ENCODE results near the gene CPT1A. TPM values are rescaled to one million over a fixed set of nuclear protein-coding genes. Genes with fewer than 3 reads are reported as not detected.
"Not testable (repeated sequence)": the region's sequence is repeated elsewhere in the genome, so short reads cannot be mapped to it uniquely, and the experiment has no call there.

The CPT1A gene
- polyA plus RNA-seq, 2 donors: 8.4 to 13.8 TPM

DNA sequence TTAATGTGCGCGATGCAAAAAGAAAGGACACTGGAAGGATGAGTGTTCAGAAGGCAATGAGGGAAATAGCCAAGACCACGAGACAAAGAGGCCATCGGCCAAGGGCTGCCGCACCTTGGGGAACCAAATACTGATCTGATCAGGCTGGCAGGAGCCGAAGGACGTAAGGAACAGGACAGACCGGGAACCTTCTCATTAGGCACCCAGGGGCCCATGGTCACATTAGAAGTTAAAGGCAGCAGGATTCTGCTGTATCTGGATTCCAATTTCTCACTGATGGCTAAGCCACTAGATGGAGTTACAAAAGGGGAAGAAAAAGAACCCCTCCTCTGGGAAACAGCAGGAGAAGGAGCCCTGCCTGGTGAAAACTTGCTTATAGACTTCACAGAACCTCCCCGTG, 28.8 kb upstream of the CPT1A start:
- H3K36me3 ChIP-seq (ENCODE audit: control insufficient read depth in 2 of 2, insufficient read depth in 2 of 2, low read length in 1 of 2): no peaks in the 10 kb centered on the region
- no peak overlapping the region for H3K27ac ChIP-seq (ENCODE audit: low read depth in 2 of 2, low read length in 1 of 2)
- H3K9me3 ChIP-seq (ENCODE audit: control insufficient read depth in 2 of 2, insufficient read depth in 1 of 2, low read depth in 1 of 2, low read length in 1 of 2): no peaks in the 10 kb centered on the region
- peaks cover 0 to 3% of the 10 kb centered on the region in 2 donors for H3K4me1 ChIP-seq (ENCODE audit: control insufficient read depth in 2 of 2, insufficient read depth in 2 of 2, low read length in 1 of 2)
- H3K27me3 ChIP-seq (ENCODE audit: control insufficient read depth in 1 of 2, insufficient read depth in 2 of 2, low read length in 2 of 2): no peaks in the 10 kb centered on the region
- WGBS, 2 donors: 55 to 71% methylated on average over 9 of the region's 9 CpGs
- no peak overlapping the region for H3K4me3 ChIP-seq (ENCODE audit: low read depth in 1 of 2, low read length in 2 of 2)

DNA sequence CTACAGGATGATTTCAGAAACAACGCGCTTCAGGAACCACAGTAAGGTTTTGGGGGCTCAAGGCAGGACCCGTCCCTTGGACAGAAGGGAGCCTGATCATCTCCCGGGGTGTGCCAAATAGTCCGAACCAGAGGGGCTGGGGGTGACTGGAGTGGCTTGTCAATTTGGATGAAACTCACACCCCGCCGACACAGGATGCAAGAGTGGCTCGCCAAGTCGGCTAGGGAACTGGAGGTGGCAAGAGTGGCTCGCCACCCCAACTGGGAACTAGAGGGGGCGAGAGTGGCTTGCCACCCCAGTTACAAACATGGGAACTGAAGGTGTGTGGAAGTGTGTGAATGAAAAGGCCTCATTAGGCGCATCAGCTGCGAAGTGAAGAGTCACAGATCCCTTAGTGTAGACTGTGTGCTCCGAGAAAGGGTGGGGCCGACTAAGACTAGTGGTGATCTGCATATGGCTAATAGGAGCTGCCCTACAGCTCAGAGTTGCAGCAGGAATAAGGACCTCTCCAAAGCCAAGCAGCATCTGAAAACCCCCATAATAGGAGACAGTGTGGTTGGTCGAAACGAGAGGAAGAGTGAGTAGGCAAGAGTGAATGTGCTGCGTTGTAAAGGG, 26.6 kb upstream of the CPT1A start:
- Histone ChIP-seq H3K36me3 (ENCODE audit: control insufficient read depth in 2 of 2, insufficient read depth in 2 of 2, low read length in 1 of 2) (no peaks in the 10 kb centered on the region), H3K27me3 (ENCODE audit: control insufficient read depth in 1 of 2, insufficient read depth in 2 of 2, low read length in 2 of 2) (no peaks in the 10 kb centered on the region), H3K4me3 (ENCODE audit: low read depth in 1 of 2, low read length in 2 of 2) (no peak overlapping the region), H3K27ac (ENCODE audit: low read depth in 2 of 2, low read length in 1 of 2) (no peak overlapping the region), H3K4me1 (ENCODE audit: control insufficient read depth in 2 of 2, insufficient read depth in 2 of 2, low read length in 1 of 2) (no peaks in the 10 kb centered on the region), H3K9me3 (ENCODE audit: control insufficient read depth in 2 of 2, insufficient read depth in 1 of 2, low read depth in 1 of 2, low read length in 1 of 2) (peaks cover 0 to 3% of the 10 kb centered on the region in 2 donors)
- WGBS, 2 donors: 91 to 93% methylated on average over 18 of the region's 18 CpGs

DNA sequence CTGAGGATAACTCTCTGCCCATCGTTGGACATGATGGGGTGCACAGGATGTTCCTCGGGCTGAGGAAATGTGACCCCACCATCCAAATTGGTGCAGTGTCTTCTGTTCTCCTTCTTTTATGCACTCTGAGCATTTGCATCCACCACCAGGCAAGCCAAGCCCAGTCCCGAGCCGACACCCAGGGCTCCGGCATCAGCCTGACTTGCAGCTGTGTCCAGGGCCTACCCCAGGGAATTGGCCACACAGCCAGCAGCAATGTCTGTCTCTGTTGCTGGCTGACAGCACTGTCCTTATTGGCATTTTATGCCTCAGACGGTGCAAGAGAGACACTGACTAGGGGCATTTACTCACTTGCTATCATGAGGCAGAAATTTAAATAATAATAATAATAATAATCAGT, 25.4 kb upstream of the CPT1A start:
- no peak overlapping the region for H3K27ac ChIP-seq (ENCODE audit: low read depth in 2 of 2, low read length in 1 of 2)
- H3K9me3 ChIP-seq (ENCODE audit: control insufficient read depth in 2 of 2, insufficient read depth in 1 of 2, low read depth in 1 of 2, low read length in 1 of 2): peaks cover 0 to 3% of the 10 kb centered on the region in 2 donors
- H3K36me3 ChIP-seq (ENCODE audit: control insufficient read depth in 2 of 2, insufficient read depth in 2 of 2, low read length in 1 of 2): no peaks in the 10 kb centered on the region
- no peaks in the 10 kb centered on the region for H3K4me1 ChIP-seq (ENCODE audit: control insufficient read depth in 2 of 2, insufficient read depth in 2 of 2, low read length in 1 of 2)
- no peaks in the 10 kb centered on the region for H3K27me3 ChIP-seq (ENCODE audit: control insufficient read depth in 1 of 2, insufficient read depth in 2 of 2, low read length in 2 of 2)
- no peak overlapping the region for H3K4me3 ChIP-seq (ENCODE audit: low read depth in 1 of 2, low read length in 2 of 2)
- 75 to 76% methylated on average over 6 of the region's 6 CpGs for WGBS, 2 donors

DNA sequence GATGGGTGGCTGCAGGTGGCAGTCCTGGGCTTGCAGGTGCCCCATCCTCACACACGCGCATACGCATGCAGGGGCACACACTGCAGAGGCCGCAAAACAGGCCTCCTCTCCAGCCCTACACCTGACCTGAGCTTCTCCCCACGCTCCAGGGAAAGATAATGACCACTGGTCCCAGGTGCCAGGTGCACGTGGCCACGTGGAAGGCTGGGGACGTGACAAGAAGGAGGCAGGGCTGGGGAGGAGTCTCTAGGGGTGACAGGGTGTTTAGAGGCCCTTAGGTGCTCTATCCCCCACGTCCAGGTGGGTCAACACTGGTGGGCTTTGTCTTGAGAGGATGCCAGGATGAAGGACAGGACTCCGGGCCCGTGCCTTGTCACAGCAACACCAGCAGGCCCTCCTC, 23.5 kb upstream of the CPT1A start:
- 92% methylated on average over 10 to 11 of the region's 11 CpGs for WGBS, 2 donors
- peaks cover 0 to 3% of the 10 kb centered on the region in 2 donors for H3K9me3 ChIP-seq (ENCODE audit: control insufficient read depth in 2 of 2, insufficient read depth in 1 of 2, low read depth in 1 of 2, low read length in 1 of 2)
- H3K4me1 ChIP-seq (ENCODE audit: control insufficient read depth in 2 of 2, insufficient read depth in 2 of 2, low read length in 1 of 2): no peaks in the 10 kb centered on the region
- H3K27me3 ChIP-seq (ENCODE audit: control insufficient read depth in 1 of 2, insufficient read depth in 2 of 2, low read length in 2 of 2): no peaks in the 10 kb centered on the region
- no peak overlapping the region for H3K27ac ChIP-seq (ENCODE audit: low read depth in 2 of 2, low read length in 1 of 2)
- no peaks in the 10 kb centered on the region for H3K36me3 ChIP-seq (ENCODE audit: control insufficient read depth in 2 of 2, insufficient read depth in 2 of 2, low read length in 1 of 2)
- no peak overlapping the region for H3K4me3 ChIP-seq (ENCODE audit: low read depth in 1 of 2, low read length in 2 of 2)

DNA sequence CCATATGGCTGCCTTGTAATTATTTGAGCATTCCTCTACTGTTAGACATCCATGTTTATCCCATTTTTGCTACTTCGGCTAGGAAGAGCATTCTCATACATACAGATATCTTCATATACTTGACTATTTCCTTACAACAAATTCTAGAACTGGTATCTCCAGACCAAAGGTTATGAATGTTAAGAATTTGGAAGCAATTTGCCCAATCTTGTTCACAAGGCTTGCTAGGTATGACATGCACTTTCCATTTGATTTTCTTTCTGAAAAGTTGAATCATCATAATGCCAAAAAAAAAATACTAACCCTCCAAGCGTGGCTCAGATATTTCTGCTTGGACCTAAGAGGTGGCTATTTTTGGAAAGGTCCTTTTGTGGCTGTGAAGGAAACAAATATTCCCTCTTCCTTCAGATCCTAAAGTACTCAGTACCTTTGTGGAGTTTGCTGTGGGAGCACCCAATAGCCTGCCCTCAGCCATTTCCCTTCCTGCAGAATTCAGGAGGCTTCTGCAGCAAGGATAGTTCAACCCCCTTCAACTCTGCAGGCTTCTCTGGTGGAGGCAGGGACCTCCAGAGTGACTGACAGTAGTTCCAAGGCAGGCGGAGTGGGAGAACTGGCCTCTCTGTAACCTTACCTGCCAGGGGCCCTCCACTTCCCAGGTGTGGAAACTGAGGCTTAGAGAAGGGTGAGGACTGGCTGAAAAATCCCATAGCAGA, 22.0 kb upstream of the CPT1A start:
- no peak overlapping the region for H3K4me3 ChIP-seq (ENCODE audit: low read depth in 1 of 2, low read length in 2 of 2)
- H3K9me3 ChIP-seq (ENCODE audit: control insufficient read depth in 2 of 2, insufficient read depth in 1 of 2, low read depth in 1 of 2, low read length in 1 of 2): peaks cover 0 to 3% of the 10 kb centered on the region in 2 donors
- H3K27ac ChIP-seq (ENCODE audit: low read depth in 2 of 2, low read length in 1 of 2): no peak overlapping the region
- no peaks in the 10 kb centered on the region for H3K27me3 ChIP-seq (ENCODE audit: control insufficient read depth in 1 of 2, insufficient read depth in 2 of 2, low read length in 2 of 2)
- 92 to 96% methylated on average over 3 of the region's 3 CpGs for WGBS, 2 donors
- H3K4me1 ChIP-seq (ENCODE audit: control insufficient read depth in 2 of 2, insufficient read depth in 2 of 2, low read length in 1 of 2): no peaks in the 10 kb centered on the region
- H3K36me3 ChIP-seq (ENCODE audit: control insufficient read depth in 2 of 2, insufficient read depth in 2 of 2, low read length in 1 of 2): no peaks in the 10 kb centered on the region

DNA sequence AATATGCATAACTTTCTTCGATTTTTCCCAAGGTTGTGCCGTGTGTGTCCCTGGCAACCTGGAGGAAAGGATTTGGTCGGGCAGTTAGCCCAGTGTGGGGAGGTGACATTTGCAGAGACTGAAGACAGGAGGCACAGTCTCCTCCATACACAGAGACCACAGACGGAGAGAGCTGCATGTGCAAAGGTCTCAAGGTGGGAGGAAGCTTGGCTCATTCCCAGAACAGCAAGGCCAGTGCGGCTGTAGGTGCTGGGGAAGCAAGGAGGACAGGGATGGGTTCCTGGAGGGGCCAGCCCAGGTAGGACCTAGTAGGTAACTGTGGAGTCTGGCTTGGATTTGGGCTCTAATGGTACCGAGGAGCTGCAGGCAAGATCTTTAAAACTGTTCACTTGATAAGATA, 20.7 kb upstream of the CPT1A start:
- Histone ChIP-seq H3K36me3 (ENCODE audit: control insufficient read depth in 2 of 2, insufficient read depth in 2 of 2, low read length in 1 of 2) (no peaks in the 10 kb centered on the region), H3K4me1 (ENCODE audit: control insufficient read depth in 2 of 2, insufficient read depth in 2 of 2, low read length in 1 of 2) (no peaks in the 10 kb centered on the region), H3K27ac (ENCODE audit: low read depth in 2 of 2, low read length in 1 of 2) (no peak overlapping the region), H3K4me3 (ENCODE audit: low read depth in 1 of 2, low read length in 2 of 2) (no peak overlapping the region), H3K9me3 (ENCODE audit: control insufficient read depth in 2 of 2, insufficient read depth in 1 of 2, low read depth in 1 of 2, low read length in 1 of 2) (peaks cover 0 to 3% of the 10 kb centered on the region in 2 donors), H3K27me3 (ENCODE audit: control insufficient read depth in 1 of 2, insufficient read depth in 2 of 2, low read length in 2 of 2) (no peaks in the 10 kb centered on the region)
- WGBS, 2 donors: 79 to 84% methylated on average over 6 of the region's 6 CpGs

DNA sequence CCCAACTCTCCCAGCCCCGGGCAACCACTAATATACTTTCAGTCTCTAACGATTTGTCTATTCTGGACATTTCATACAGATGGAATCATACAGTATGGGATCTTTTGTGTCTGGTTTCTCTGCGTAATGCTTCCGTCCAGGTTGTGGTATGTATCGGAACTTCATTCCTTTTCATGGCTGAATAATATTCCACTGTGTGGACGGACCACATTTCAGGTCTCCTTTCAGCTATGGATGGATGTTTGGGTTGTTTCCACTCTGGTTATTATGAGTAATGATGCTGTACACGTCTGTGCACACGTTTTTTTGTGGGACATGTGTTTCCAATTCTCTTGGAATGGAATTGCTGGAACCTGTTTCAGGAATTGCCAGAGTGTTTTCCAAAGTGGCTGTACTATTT, 17.4 kb upstream of the CPT1A start:
- H3K4me3 ChIP-seq (ENCODE audit: low read depth in 1 of 2, low read length in 2 of 2): no peak overlapping the region
- WGBS, 2 donors: 77 to 84% methylated on average over 8 of the region's 8 CpGs
- H3K27ac ChIP-seq (ENCODE audit: low read depth in 2 of 2, low read length in 1 of 2): no peak overlapping the region
- no peaks in the 10 kb centered on the region for H3K36me3 ChIP-seq (ENCODE audit: control insufficient read depth in 2 of 2, insufficient read depth in 2 of 2, low read length in 1 of 2)
- peaks cover 0 to 5% of the 10 kb centered on the region in 2 donors for H3K27me3 ChIP-seq (ENCODE audit: control insufficient read depth in 1 of 2, insufficient read depth in 2 of 2, low read length in 2 of 2)
- H3K4me1 ChIP-seq (ENCODE audit: control insufficient read depth in 2 of 2, insufficient read depth in 2 of 2, low read length in 1 of 2): peaks cover 3% of the 10 kb centered on the region in 2 donors
- H3K9me3 ChIP-seq (ENCODE audit: control insufficient read depth in 2 of 2, insufficient read depth in 1 of 2, low read depth in 1 of 2, low read length in 1 of 2): peaks cover 0 to 3% of the 10 kb centered on the region in 2 donors

DNA sequence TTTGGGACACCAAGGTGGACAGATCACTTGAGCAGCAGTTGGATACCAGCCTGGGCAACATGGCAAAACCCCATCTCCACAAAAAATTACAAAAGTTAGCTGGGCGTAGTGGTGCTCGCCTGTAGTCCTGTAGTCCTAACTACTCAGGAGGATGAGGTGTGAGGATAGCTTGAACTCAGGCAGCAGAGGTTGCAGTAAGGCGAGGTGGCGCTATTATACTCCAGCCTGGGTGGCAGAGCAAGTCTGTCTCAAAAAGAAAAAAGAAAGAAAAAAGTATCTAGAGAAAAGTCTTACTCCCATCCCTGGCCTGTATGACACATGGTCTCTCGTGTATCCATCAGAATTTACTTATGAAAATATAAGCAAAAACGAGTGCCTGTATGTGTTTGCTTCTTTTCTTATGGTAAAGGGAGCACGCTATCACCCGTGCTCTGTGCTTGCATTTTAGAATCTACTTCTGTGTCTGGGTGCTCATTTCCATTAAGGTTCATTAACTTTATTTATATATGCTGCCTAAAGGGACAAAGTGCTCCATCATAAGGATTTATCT, 15.4 kb upstream of the CPT1A start:
- no peak overlapping the region for H3K4me3 ChIP-seq (ENCODE audit: low read depth in 1 of 2, low read length in 2 of 2)
- WGBS, 2 donors: 72 to 75% methylated on average over 8 of the region's 8 CpGs
- H3K4me1 ChIP-seq (ENCODE audit: control insufficient read depth in 2 of 2, insufficient read depth in 2 of 2, low read length in 1 of 2): peaks cover 3% of the 10 kb centered on the region in 2 donors
- H3K27ac ChIP-seq (ENCODE audit: low read depth in 2 of 2, low read length in 1 of 2): no peak overlapping the region
- H3K27me3 ChIP-seq (ENCODE audit: control insufficient read depth in 1 of 2, insufficient read depth in 2 of 2, low read length in 2 of 2): peaks cover 0 to 8% of the 10 kb centered on the region in 2 donors
- no peaks in the 10 kb centered on the region for H3K36me3 ChIP-seq (ENCODE audit: control insufficient read depth in 2 of 2, insufficient read depth in 2 of 2, low read length in 1 of 2)
- H3K9me3 ChIP-seq (ENCODE audit: control insufficient read depth in 2 of 2, insufficient read depth in 1 of 2, low read depth in 1 of 2, low read length in 1 of 2): no peaks in the 10 kb centered on the region

DNA sequence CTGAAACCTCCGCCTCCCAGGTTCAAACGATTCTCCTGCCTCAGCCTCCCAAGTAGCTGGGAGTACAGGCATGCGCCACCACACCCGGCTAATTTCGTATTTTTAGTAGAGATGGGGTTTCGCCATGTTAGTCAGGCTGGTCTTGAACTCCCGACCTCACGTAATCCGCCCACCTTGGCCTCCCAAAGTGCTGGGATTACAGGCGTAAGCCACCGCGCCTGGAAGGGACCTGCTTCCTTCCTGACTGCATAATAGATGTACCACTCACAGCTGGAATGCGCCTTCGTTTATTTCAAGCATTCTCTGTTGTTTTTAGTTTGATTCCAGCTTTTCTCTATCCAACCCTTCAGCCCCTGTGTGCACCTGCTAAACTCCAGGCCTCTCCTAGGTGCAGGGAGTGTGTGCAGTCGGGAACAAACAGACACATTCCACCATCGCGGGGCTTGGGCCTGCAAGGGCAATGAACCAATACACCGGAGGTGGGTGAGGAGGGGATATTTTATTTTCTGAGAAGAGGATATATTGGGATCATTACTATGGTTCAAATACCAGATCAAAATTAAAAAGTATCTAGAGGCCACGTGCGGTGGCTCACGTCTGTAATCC, 14.8 kb upstream of the CPT1A start:
- not testable (repeated sequence) for H3K27ac ChIP-seq (ENCODE audit: low read depth in 2 of 2, low read length in 1 of 2); H3K27me3 ChIP-seq (ENCODE audit: control insufficient read depth in 1 of 2, insufficient read depth in 2 of 2, low read length in 2 of 2); H3K36me3 ChIP-seq (ENCODE audit: control insufficient read depth in 2 of 2, insufficient read depth in 2 of 2, low read length in 1 of 2); H3K4me3 ChIP-seq (ENCODE audit: low read depth in 1 of 2, low read length in 2 of 2); H3K9me3 ChIP-seq (ENCODE audit: control insufficient read depth in 2 of 2, insufficient read depth in 1 of 2, low read depth in 1 of 2, low read length in 1 of 2); H3K4me1 ChIP-seq (ENCODE audit: control insufficient read depth in 2 of 2, insufficient read depth in 2 of 2, low read length in 1 of 2)
- WGBS, 2 donors: 87 to 90% methylated on average over 21 of the region's 21 CpGs

Measured in esophagus (tissue), 2 donors.